Stimulated activated CD8-positive, alpha-beta memory T cell treated with anti-CD3 and anti-CD28 coated beads, Interleukin-2, amount 100 ng/mL, for 48 hours (primary cell): Measurements from ENCODE around the gene EFCAB12.
"Not testable (repeated sequence)": the region's sequence is repeated elsewhere in the genome, so short reads cannot be mapped to it uniquely, and the experiment has no call there.

ENCODE experiments used
- DNase-seq, 2 donors: peaks; one replicate each; pipeline ENCODE4 v3.0.0-alpha.2; 2020; ENCODE audit warnings: low read depth in 2 of 2

EFCAB12 gene

DNA sequence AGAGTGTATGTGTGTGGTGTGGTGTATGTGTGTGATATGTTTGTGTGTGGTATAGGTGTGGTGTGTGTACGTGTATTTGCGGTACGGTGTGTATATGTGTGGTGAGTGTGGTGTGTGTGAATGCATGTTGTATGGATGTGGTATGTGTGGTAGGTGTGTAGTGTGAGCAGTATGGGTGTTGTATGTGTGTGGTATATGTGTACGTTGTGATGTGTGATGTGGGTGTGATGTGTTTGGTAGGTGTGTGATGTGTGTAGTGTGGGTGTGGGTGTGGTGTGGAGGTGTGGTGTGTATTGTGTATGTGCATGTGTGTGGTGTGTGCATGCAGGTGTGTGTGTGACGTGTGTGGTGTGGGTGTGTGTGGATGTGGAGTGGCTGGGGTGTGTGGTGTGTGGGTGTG is 58.7 kb downstream of the EFCAB12 start:
- no peak for DNase-seq

DNA sequence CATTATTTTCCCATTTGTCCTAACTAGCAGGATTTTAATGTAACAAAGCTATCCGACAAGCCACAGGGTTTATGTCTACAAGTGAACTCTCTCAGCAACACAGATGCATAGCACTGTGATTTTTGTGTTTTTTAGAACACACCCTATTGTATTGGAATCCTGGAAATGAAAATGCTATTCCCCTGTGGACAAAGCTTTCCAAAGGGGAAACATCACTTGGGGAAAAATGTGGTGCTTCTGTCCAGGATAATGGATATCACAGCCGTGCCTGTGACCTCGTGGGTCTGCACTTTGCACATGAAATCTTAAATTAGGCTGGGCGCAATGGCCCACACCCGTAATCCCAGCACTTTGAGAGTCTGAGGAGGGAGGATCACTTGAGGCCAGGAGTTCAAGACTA is 60.6 kb downstream of the EFCAB12 start:
- DNase-seq: no peak

DNA sequence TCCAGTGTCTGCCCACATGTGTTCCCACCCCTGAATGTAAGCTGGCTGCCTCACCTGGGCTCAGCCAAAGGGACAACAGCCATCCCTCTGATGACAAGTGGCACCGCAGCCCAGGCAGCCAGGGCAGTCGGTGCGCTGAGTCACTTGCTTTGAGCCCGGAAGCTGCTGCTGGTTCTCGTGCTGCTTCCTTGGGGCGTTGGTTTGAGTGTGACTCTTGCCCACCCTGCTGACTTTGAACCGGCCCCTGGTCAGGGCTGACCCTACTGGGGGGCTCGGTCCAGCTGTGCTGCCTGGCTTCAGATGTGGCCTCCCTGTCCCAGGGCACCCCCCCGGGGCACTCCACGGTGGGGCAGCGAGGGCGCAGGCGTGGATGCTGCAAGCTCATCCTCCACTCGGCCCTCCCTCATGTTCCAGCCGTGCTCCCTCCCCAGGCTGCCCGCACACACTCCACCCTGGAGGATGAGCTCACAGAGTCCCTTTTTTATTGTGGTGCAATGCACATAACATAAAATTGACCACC is 62.1 kb downstream of the EFCAB12 start:
- DNase-seq: no peak

DNA sequence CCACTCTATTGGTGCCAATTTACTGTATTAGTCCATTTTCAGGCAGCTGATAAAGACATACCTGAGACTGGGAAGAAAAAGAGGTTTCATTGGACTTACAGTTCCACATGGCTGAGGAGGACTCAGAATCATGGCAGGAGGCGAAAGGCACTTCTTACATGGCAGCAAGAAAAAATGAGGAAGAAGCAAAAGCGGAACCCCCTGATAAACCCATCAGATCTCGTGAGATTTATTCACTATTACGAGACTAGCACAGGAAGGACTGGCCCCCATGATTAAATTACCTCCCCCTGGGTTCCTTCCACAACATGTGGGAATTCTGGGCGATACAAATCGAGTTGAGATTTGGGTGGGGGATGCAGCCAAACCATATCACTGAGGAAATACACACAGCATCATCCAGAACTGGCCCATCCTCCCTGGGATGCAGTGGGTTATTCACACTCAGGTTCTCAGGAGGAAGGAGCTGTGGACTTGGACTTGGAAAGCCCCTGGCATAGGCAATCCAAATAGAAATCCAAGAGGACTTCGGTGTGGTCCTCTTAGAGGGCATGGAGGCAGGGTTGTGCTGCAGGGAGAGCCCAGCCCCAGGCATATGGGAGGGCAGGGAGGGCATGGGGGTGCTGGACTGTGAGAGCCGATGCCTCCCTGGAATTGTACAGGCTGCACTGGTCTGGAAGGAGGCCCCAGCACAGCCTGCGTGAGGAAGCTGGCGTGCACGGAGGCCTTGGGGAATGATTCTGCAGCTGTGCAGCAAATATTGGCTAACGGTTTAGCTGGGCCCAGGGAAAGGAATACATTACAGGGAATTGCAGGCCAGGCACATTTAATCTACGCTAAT is 62.9 kb downstream of the EFCAB12 start:
- DNase-seq: no peak

DNA sequence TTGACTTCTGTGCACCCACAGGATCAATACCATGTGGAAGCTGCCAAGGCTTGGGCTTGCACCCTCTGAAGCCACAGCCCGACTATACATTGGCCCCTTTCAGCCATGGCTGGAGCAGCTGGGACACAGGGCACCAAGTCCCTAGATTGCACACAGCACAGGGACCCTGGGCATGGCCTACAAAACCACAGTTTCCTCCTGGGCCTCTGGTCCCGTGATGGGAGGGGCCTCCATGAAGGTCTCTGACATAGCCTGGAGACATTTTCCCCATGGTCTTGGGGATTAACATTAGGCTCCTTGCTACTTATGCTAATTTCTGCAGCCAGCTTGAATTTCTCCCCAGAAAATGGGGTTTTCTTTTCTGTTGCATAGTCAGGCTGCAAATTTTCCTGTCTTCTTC is 63.6 kb downstream of the EFCAB12 start:
- DNase-seq: not testable (repeated sequence)

DNA sequence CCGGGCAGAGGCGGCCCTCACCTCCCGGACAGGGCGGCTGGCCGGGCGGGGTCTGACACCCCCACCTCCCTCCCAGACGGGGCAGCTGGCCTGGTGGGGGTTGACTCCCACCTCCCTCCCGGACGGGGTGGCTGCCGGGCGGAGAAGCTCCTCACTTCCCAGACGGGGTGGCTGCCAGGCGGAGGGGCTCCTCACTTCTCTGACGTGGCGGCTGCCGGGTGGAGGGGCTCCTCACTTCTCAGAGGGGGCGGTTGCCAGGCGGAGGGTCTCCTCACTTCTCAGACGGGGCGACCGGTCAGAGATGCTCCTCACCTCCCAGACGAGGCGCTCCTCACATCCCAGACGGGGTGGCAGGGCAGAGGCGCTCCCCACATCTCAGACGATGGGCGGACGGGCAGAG is 65.1 kb downstream of the EFCAB12 start:
- not testable (repeated sequence) for DNase-seq

DNA sequence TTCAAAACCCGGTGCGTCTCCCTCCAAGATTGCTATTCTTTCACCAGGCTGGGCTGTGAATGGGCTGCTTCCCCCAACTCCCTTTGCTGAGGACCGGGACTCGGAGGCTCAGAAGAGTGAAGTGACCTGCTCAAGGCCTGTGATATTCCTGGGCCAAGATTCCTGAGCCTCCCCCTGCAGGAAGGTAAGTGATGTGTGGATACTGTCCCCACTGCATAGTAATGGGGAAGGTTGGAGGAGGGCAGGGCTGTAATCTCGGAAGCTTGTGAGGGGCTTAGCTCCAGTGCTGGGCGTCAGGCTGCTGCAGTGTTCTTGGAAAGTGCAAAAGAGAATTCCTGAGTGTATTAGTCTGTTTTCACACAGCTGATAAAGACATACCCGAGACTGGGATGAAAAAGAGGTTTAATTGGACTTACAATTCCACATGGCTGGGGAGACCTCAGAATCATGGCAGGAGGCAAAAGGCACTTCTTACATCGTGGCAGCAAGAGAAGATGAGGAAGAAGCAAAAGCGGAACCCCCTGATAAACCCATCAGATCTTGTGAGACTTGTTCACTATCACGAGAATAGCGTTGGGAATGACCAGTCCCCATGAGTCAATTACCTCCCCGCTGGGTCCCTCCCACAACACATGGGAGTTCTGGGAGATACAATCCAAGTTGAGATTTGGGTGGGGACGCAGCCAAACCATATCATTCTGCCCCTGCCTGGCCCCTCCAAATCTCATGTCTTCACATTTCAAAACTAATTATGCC is 67.6 kb downstream of the EFCAB12 start:
- no peak for DNase-seq

DNA sequence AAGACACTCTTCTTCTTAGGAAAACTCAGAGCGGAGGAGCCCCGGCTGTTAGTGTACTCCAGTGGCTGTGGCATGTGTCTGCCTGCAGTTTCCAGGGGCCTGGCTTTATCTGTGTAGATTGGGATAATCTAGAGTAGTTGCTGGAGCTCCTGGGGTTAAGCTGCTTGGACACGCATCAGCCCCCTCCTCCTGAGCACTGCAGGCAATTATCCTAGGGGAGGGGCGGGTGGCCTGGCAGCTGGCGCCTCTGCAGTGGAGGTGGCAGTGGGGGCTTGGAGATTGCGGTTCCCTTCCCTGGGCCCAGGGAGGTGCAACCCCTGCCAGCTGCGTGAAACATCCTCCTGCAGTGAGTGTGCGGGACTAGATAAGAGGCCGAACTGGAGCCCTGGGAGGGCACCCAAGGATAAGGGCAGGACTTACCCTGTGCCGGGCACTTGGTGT is 68.2 kb downstream of the EFCAB12 start:
- no peak for DNase-seq

DNA sequence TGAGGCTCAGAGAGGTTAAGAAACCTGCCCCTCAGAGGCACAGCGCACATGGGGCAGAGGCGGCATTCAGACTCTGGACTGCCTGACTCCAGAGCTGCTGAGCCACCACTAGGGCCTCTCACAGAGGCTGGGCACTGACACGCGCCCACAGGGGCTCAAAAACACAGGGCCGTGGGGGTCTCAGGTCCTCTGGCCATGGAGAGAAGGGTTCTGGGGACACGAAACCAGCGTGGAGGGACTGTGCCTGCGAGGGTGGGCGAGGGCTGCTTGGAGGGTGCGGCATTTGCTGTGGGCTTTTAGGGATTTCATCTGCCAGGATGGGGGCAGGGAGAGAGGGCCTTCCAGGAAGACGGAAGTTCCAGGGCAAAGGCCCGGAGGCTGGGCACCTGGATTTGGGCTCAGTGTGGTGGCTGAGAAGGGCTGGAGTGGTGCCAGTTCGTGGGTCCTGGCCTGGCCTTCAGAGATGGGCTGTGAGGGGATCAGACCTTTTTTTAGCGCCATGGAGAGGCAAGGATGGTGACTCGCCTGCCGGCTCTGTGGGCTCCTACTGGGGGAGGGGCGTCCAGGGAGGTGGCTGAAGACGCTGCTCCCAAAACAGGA is 69.6 kb downstream of the EFCAB12 start:
- DNase-seq: no peak

DNA sequence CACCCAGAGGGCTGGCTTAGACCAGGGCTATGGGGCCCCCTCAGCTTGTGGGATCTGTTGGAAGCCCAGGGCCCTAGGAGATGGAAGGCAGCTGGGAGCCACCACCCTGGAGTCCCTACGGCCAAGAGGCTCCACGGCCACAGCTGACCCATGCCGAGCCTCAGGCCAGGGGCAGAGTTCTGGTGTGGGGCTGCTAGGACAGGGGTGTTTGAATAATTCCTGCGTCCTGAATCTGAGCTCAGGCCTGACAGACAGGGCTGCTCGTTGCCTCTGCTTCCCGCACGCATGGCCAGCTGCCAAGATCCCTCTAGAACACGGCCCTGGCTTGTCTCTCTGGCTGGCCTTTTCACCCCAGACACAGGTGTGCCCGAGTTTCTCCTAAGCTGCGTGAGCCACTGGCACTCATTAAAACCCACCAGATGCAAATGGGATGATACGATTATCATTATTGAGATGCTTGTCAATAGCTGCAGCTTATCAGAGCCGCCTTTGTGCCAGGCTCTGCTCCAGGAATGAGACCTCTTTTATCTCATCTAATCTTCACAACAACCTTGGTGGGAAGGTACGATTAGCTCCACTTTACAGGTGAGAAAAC is 70.2 kb downstream of the EFCAB12 start:
- no peak for DNase-seq

DNA sequence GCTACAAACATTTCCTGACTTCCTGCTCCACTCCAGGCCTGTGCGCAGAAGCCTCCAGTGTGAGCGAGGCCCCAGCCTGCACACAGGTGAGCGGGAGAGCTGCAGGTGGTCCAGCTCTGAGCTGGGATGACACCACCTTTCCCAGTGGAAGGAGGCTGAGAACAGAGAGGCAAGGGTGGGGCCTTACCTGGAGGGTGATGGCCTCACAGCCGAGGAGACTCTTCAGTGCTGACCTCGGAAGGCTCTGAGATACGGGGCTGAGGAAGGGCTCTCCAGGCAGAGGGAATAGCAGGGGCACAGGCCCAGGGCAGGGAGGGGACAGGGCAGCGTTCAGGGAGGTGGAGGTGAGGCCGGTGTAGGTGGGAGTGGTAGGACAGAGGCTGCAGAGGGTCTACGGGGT is 70.8 kb downstream of the EFCAB12 start:
- DNase-seq: no peak

DNA sequence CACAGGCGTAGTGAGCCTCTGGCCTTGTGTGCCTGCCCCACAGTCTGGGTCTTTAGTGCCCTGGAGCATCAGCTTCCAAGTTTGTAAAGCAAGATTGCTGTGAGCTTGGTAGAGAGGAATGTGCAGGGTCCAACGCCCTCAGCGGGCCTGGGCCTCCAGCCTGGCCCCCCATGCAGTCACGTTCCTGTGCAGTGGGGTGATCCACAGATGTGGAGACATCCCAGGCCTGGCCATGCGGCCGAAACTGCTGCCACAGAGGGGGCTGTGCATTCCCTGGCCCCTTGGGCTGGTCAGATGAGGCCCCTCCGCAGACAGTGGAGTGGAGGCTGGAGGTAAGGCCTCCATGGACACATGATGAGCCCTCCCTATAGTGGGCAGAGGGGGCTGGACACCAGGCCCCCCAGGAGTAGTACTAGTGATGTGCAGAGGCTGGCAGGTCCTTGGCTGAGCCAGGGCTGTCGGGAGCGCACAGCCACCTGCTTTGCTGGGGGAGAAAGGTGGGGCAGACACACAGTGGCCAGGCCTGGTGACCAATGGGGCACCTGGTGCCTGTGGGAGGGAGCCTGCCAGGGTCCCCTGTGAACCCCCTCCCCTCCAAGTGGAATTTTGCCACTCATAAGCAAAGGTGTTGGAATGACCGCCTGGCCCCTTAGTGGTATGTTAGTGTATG is 71.5 kb downstream of the EFCAB12 start:
- DNase-seq: no peak

DNA sequence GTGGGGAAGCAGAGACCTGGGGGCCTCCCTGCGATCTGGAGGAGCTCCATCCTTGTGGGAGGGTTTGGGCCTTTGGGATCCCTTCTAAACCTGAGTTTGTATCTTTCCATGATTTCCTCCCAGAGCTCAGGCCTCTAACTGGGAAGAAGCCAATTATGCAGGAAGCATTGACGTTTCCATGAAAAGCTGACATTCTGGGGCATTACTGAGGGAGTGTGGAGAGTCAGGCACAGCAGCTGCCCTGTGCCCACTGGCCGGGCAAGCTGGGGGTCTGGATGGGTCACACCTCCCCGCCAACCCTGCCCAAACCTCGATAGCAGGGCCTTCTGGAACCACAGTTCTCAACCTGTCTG is 74.9 kb downstream of the EFCAB12 start:
- DNase-seq: no peak

DNA sequence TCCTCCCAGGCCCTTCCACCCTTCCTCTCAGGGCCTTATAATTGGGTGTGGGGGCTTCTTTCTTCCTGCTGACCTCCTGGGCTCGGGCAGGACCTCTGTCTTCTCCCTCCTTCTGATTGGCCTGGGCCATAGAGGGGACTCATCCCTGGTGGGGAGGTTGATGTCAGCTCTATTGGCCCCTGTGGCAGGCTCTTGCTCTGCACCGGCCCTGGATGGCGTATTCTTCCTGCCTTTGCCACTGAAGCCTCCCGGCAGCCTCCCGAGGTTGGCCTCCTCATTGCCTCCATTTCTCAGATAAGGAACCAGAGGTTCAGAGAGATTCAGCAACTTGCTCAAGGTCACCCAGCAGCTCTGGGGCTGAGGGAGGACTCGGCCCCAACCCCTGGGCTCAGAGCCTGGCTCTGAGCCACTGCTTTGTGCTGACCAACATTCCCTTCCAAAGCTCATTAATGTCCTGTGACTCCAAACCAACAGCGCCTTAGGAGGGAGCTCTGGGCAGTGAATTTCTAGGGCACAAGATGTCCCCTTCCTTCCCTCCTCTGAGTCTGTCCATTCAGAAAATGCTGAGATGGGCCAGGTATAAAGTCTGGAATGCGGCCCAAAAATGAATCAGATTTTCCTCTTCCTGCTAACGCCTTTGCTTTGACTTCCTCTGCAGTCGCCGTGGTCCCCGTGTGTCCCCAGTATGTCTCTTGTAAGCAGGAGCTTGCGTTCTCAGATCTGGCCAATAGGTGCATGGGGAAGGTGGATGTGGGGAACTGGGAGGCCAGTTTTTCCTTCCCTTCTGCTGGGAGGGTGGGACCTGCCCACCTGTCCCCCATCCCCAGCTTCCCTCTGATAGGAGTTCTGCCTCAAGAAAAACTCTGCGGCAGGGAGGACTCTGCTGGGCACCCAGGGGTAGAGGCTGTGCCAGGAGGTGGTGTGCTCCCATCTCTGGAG is 75.5 kb downstream of the EFCAB12 start:
- no peak for DNase-seq

DNA sequence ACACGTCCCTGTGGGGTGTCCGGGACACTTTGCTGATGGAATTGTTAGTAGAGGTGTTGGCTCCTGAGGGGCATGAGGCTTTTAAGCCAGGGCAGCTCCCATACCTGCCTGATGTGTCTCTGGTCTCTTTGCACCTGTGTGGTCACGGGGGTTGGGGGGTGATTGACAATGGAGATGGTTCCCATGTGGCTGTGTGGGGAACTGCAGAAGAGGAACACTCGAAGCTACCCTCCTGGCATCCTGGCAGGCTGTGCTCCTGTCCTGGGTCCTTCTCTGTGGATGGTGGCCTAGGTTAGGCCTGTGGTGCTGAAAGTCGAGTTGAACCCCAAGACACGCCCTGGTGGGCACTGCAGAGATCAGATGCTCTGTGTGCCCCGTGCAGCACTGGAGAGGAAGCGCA is 76.4 kb downstream of the EFCAB12 start:
- no peak for DNase-seq
